Activated CD4-positive, alpha-beta T cell treated with anti-CD3 and anti-CD28 coated beads, Interleukin-2, amount 50 U/mL, for 24 hours (primary cell): ENCODE results near the gene DIAPH3.
A peak's percentile ranks its signal among the peaks of the same experiment; 100 is the strongest.
"Not testable (repeated sequence)": the region's sequence is repeated elsewhere in the genome, so short reads cannot be mapped to it uniquely, and the experiment has no call there.

ENCODE experiments used
- DNase-seq, 2 donors: peaks; one replicate each; pipeline ENCODE4 v3.0.0-alpha.2; 2020; ENCODE audit warnings: low read depth in 1 of 2, low spot score in 1 of 2

Gene DIAPH3

GRCh38 chr13:60163478-60164233 lies at the start of gene DIAPH3:
Gene DIAPH3 (minus strand): TSS chr13:60163928. CDS start chr13:60163766, 162 bp downstream.
- peak; percentile 84 to 92 for DNase-seq

GRCh38 chr13:60213236-60213744 lies 49.6 kb upstream of the DIAPH3 start:
- no peak for DNase-seq

- no peak for DNase-seq
Observed at GRCh38 chr13:60211548-60211947, 47.8 kb upstream of the DIAPH3 start.

GRCh38 chr13:60210510-60211330 lies 47.0 kb upstream of the DIAPH3 start:
- DNase-seq, result no peak

- not testable (repeated sequence) for DNase-seq
Observed at GRCh38 chr13:60205499-60205898, 41.8 kb upstream of the DIAPH3 start.

- no peak for DNase-seq
Observed at GRCh38 chr13:60201286-60201685, 37.6 kb upstream of the DIAPH3 start.

GRCh38 chr13:60195893-60196292 lies 32.2 kb upstream of the DIAPH3 start:
- DNase-seq, result not testable (repeated sequence)

GRCh38 chr13:60182907-60183306 lies 19.2 kb upstream of the DIAPH3 start:
- no peak for DNase-seq

- no peak for DNase-seq
Observed at GRCh38 chr13:60178327-60178726, 14.6 kb upstream of the DIAPH3 start.

GRCh38 chr13:60175571-60175970 lies 11.8 kb upstream of the DIAPH3 start:
- no peak for DNase-seq

GRCh38 chr13:60174113-60174512 lies 10.4 kb upstream of the DIAPH3 start:
- no peak for DNase-seq

GRCh38 chr13:60172111-60172510 lies 8.4 kb upstream of the DIAPH3 start:
- DNase-seq, result no peak

- DNase-seq, result no peak
Observed at GRCh38 chr13:60170414-60170813, 6.7 kb upstream of the DIAPH3 start.

- no peak for DNase-seq
Observed at GRCh38 chr13:60169239-60170031, 5.7 kb upstream of the DIAPH3 start.

- DNase-seq, result no peak
Observed at GRCh38 chr13:60167121-60167520, 3.4 kb upstream of the DIAPH3 start.

GRCh38 chr13:60165391-60166099 lies 1.8 kb upstream of the DIAPH3 start:
- DNase-seq, result no peak

GRCh38 chr13:60164234-60164889 lies 634 bp upstream of the DIAPH3 start:
- DNase-seq, result no peak

GRCh38 chr13:60162096-60162495 lies 1.6 kb downstream of the DIAPH3 start:
- DNase-seq, result no peak

GRCh38 chr13:60158321-60158801 lies 5.4 kb downstream of the DIAPH3 start:
- DNase-seq, result no peak

GRCh38 chr13:60155978-60156377 lies 7.8 kb downstream of the DIAPH3 start:
- no peak for DNase-seq
